ENCODE results near the gene ENTPD1. TPM values are rescaled to one million over a fixed set of nuclear protein-coding genes. Genes with fewer than 3 reads are reported as not detected.
"Not testable (repeated sequence)": the region's sequence is repeated elsewhere in the genome, so short reads cannot be mapped to it uniquely, and the experiment has no call there.

ENTPD1 gene
- 10 to 100 TPM; 12.3 to 15.0 TPM for total RNA-seq

- peak within 1 kb of the TSS; percentile 74 to 79 for H3K27ac ChIP-seq
- peak within 1 kb of the TSS; percentile 27 to 45 for H3K4me3 ChIP-seq
- no peaks in the 10 kb centered on the region for H3K36me3 ChIP-seq
- peaks cover 0 to 13% of the 10 kb centered on the region in 2 donors for H3K4me1 ChIP-seq
- TF ChIP-seq, protein P1, sequence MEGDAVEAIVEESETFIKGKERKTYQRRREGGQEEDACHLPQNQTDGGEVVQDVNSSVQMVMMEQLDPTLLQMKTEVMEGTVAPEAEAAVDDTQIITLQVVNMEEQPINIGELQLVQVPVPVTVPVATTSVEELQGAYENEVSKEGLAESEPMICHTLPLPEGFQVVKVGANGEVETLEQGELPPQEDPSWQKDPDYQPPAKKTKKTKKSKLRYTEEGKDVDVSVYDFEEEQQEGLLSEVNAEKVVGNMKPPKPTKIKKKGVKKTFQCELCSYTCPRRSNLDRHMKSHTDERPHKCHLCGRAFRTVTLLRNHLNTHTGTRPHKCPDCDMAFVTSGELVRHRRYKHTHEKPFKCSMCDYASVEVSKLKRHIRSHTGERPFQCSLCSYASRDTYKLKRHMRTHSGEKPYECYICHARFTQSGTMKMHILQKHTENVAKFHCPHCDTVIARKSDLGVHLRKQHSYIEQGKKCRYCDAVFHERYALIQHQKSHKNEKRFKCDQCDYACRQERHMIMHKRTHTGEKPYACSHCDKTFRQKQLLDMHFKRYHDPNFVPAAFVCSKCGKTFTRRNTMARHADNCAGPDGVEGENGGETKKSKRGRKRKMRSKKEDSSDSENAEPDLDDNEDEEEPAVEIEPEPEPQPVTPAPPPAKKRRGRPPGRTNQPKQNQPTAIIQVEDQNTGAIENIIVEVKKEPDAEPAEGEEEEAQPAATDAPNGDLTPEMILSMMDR (IDR thresholded peaks at IDR 0.05) = no peak
- no peaks in the 10 kb centered on the region for H3K9me3 ChIP-seq
- no peaks in the 10 kb centered on the region for H3K27me3 ChIP-seq
- no peak for DNase-seq (ENCODE audit: low spot score)
Measured at GRCh38 chr10:95756041-95756761, at the start of gene ENTPD1. TSS of gene ENTPD1 (plus strand) at chr10:95756163. CDS start at chr10:95756240, 77 bp downstream.

DNA sequence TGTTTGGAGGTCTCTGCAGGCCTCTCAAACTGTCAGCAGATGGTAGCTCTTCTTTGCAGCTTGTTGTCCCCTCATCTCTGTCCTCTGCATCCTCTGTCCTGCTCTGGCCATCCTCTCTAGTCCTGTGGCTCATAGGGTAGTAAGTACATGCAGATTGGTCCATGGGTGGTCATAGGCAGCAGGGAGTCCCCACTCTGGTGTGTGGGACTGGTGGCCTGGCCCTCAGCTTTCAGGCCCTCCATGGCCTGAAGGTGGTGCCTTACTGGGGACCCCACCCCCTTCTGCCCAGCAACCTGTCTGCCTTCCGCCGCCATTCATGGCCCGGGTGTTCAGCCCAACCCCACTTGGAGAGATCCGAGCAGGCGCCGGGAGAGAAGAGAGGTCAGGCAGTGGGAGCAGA is 49.4 kb upstream of the ENTPD1 start:
- Histone ChIP-seq H3K27me3 (no peaks in the 10 kb centered on the region), H3K4me3 (no peak overlapping the region), H3K27ac (no peak overlapping the region), H3K36me3 (no peaks in the 10 kb centered on the region), H3K9me3 (no peaks in the 10 kb centered on the region), H3K4me1 (no peaks in the 10 kb centered on the region)
- no peak for DNase-seq (ENCODE audit: low spot score)
- TF ChIP-seq, protein P1 (IDR thresholded peaks at IDR 0.05) = no peak

GRCh38 chr10:95706990-95707389 is 49.0 kb upstream of the ENTPD1 start:
- TF ChIP-seq, protein P1 (IDR thresholded peaks at IDR 0.05) = no peak
- Histone ChIP-seq H3K27ac (no peak overlapping the region), H3K9me3 (no peaks in the 10 kb centered on the region), H3K36me3 (no peaks in the 10 kb centered on the region), H3K27me3 (no peaks in the 10 kb centered on the region), H3K4me3 (no peak overlapping the region), H3K4me1 (no peaks in the 10 kb centered on the region)
- no peak for DNase-seq (ENCODE audit: low spot score)

DNA sequence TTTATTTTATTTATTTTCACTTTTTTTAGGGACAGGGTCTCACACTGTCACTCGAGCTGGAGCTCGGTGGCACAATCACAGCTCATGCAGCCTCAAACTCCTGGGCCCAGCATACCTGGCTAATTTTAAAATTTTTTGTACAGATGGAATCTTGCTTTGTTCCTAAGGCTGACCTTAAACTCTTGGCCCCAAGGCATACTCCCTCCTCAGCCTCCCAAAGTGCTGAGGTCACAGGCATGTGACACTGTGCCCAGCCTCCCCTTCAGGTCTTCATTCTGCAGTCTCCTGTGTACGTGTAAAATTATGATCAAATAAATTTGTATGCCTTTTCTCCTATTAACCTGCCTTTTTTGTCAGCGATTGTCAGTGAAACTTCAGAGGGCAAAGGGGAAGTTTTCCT is 44.5 kb upstream of the ENTPD1 start:
- Histone ChIP-seq H3K36me3 (no peaks in the 10 kb centered on the region), H3K9me3 (no peaks in the 10 kb centered on the region), H3K4me3 (no peak overlapping the region), H3K27me3 (no peaks in the 10 kb centered on the region), H3K27ac (no peak overlapping the region), H3K4me1 (no peaks in the 10 kb centered on the region)
- TF ChIP-seq, protein P1 (IDR thresholded peaks at IDR 0.05) = no peak
- no peak for DNase-seq (ENCODE audit: low spot score)

DNA sequence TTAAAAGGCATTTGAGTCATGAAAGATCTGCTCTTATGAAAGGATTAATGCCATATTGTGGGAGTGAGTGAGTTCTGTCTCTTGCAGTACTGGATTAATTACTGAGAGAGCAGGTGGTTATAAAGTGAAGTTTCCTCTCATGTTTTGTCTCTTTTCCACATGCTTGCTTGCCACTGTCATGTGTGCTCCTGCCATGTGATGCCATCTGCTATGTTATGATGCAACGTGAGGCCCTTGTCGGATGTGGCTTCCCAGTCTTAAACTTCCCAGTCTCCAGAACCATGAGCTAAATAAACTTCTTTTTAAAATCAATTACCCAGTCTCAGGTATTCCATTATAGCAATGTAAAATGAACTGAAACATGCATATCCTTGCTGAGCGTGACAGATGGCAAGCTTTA is 39.5 kb upstream of the ENTPD1 start:
- Histone ChIP-seq H3K36me3 (no peaks in the 10 kb centered on the region), H3K9me3 (no peaks in the 10 kb centered on the region), H3K27me3 (no peaks in the 10 kb centered on the region), H3K27ac (no peak overlapping the region), H3K4me1 (no peaks in the 10 kb centered on the region), H3K4me3 (no peak overlapping the region)
- TF ChIP-seq, protein P1 (IDR thresholded peaks at IDR 0.05) = no peak
- DNase-seq (ENCODE audit: low spot score) = no peak

DNA sequence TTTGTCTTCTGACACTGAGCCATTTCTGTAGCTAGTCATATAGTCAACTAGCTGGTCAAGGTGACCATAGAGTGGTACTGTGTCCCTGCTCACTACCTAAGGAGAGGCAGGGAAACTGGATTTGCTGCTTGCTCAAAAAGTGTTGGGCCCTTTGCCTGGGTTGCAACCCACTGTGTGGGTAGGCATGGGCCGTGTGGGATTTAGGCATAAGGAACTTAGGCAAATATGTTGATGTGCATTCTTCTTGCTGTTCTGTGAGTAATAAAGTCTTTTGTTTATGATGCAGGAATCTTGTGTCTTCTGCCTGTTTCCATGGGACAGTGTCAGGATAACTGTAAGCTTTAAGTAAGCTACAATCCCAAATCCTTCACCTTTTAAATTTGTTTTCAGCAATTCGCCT is 39.1 kb upstream of the ENTPD1 start:
- no peaks in the 10 kb centered on the region for H3K36me3 ChIP-seq
- H3K27ac ChIP-seq = no peak overlapping the region
- DNase-seq (ENCODE audit: low spot score) = no peak
- no peak overlapping the region for H3K4me3 ChIP-seq
- TF ChIP-seq, protein P1 (IDR thresholded peaks at IDR 0.05) = no peak
- no peaks in the 10 kb centered on the region for H3K4me1 ChIP-seq
- H3K9me3 ChIP-seq = no peaks in the 10 kb centered on the region
- no peaks in the 10 kb centered on the region for H3K27me3 ChIP-seq

GRCh38 chr10:95720745-95721144 is 35.2 kb upstream of the ENTPD1 start:
- H3K4me1 ChIP-seq; H3K9me3 ChIP-seq; H3K4me3 ChIP-seq; H3K27me3 ChIP-seq; H3K36me3 ChIP-seq; H3K27ac ChIP-seq; DNase-seq (ENCODE audit: low spot score): not testable (repeated sequence)

GRCh38 chr10:95722496-95722895 is 33.5 kb upstream of the ENTPD1 start:
- not testable (repeated sequence) for H3K36me3 ChIP-seq; H3K27me3 ChIP-seq; H3K27ac ChIP-seq; DNase-seq (ENCODE audit: low spot score); H3K9me3 ChIP-seq; H3K4me3 ChIP-seq; H3K4me1 ChIP-seq
